SK-N-SH treated with all-trans-retinoic acid at 6 μM for 48 hours (cell line): ENCODE results near the gene TIMMDC1.

Experiments used
- ATAC-seq: fragments of 200-7000 bp; cut with Tn5 transposase; 3 replicates; pipeline ENCODE4 v1.9.1; 2020; ENCODE audit warnings: mild to moderate bottlenecking, moderate library complexity
- CSDC2 ChIP-seq: fragments of 250-450 bp; sonication (Bioruptor Pico); IDR thresholded peaks from 2 replicates; pipeline ENCODE4 v1.5.0; 2020; ENCODE audit warnings: mild to moderate bottlenecking, moderate library complexity
- CSRNP3 ChIP-seq: fragments of 250-450 bp; sonication (Bioruptor Pico); IDR thresholded peaks from 2 replicates; pipeline ENCODE4 v1.5.1; 2021; ENCODE audit warnings: mild to moderate bottlenecking, moderate library complexity
- ESRRG ChIP-seq: fragments of 250-450 bp; sonication (Bioruptor Pico); IDR thresholded peaks from 2 replicates; pipeline ENCODE4 v1.6.1; 2021; ENCODE audit warnings: mild to moderate bottlenecking
- GLIS3 ChIP-seq: fragments of 250-450 bp; sonication (Bioruptor Pico); IDR thresholded peaks from 2 replicates; pipeline ENCODE4 v1.5.0; 2020; ENCODE audit warnings: mild to moderate bottlenecking, moderate library complexity
- ISL1 ChIP-seq: fragments of 250-450 bp; sonication (Bioruptor Pico); IDR thresholded peaks from 2 replicates; pipeline ENCODE4 v2.1.2; 2022; ENCODE audit warnings: mild to moderate bottlenecking, moderate library complexity
- OSR1 ChIP-seq: fragments of 250-450 bp; sonication (Bioruptor Pico); IDR thresholded peaks from 2 replicates; pipeline ENCODE4 v1.8.0; 2022; ENCODE audit warnings: moderate library complexity, mild to moderate bottlenecking, inconsistent platforms
- POU6F1 ChIP-seq: fragments of 250-450 bp; sonication (Bioruptor Pico); IDR thresholded peaks from 2 replicates; pipeline ENCODE4 v1.8.0; 2021; ENCODE audit warnings: low read depth, mild to moderate bottlenecking, moderate library complexity, borderline replicate concordance
- PPARA ChIP-seq: fragments of 250-450 bp; sonication (Bioruptor Pico); IDR thresholded peaks from 2 replicates; pipeline ENCODE4 v1.5.0; 2020; ENCODE audit warnings: mild to moderate bottlenecking, borderline replicate concordance
- RARB ChIP-seq: fragments of 250-450 bp; sonication (Bioruptor Pico); IDR thresholded peaks from 2 replicates; pipeline ENCODE4 v1.8.0; 2021; ENCODE audit warnings: mild to moderate bottlenecking, moderate library complexity
- TOX ChIP-seq: fragments of 250-450 bp; sonication (Bioruptor Pico); IDR thresholded peaks from 2 replicates; pipeline ENCODE4 v1.8.0; 2021; ENCODE audit warnings: mild to moderate bottlenecking, moderate library complexity, borderline replicate concordance
- ZC3H10 ChIP-seq: fragments of 250-450 bp; sonication (Bioruptor Pico); IDR thresholded peaks from 2 replicates; pipeline ENCODE4 v1.5.1; 2021; ENCODE audit warnings: mild to moderate bottlenecking, moderate library complexity
- ZFP3 ChIP-seq: fragments of 250-450 bp; sonication (Bioruptor Pico); IDR thresholded peaks from 2 replicates; pipeline ENCODE4 v1.5.0; 2020; ENCODE audit warnings: mild to moderate bottlenecking, moderate library complexity
- ZFP30 ChIP-seq: fragments of 450-650 bp; formaldehyde crosslinking; IDR thresholded peaks from 2 replicates; pipeline ENCODE4 v1.5.0; 2022; ENCODE audit warnings: mild to moderate bottlenecking, moderate library complexity
- ZNF565 ChIP-seq: fragments of 450-650 bp; formaldehyde crosslinking; conservative IDR thresholded peaks from 2 replicates; pipeline ENCODE4 v1.5.0; 2020; ENCODE audit warnings: low read depth, mild to moderate bottlenecking, moderate library complexity
- ZNF70 ChIP-seq: fragments of 450-650 bp; formaldehyde crosslinking; IDR thresholded peaks from 2 replicates; pipeline ENCODE4 v1.5.0; 2020; ENCODE audit warnings: mild to moderate bottlenecking, moderate library complexity
- ZNF8 ChIP-seq: fragments of 450-650 bp; formaldehyde crosslinking; IDR thresholded peaks from 2 replicates; pipeline ENCODE4 v1.5.0; 2020; ENCODE audit warnings: mild to moderate bottlenecking, moderate library complexity
- TF ChIP-seq, protein P1 (sequence below): fragments of 250-450 bp; sonication (Bioruptor Pico); IDR thresholded peaks from 2 replicates; pipeline ENCODE4 v1.8.0; 2020; ENCODE audit warnings: mild to moderate bottlenecking, moderate library complexity, borderline replicate concordance
- TF ChIP-seq, protein P2 (sequence below): fragments of 250-450 bp; sonication (Bioruptor Pico); IDR thresholded peaks from 2 replicates; pipeline ENCODE4 v1.5.1; 2020; ENCODE audit warnings: low read depth, mild to moderate bottlenecking, moderate library complexity
- TF ChIP-seq, protein P3 (sequence below): fragments of 250-450 bp; sonication (Bioruptor Pico); IDR thresholded peaks from 2 replicates; pipeline ENCODE4 v1.5.0; 2020; ENCODE audit warnings: mild to moderate bottlenecking, moderate library complexity

Gene TIMMDC1

DNA sequence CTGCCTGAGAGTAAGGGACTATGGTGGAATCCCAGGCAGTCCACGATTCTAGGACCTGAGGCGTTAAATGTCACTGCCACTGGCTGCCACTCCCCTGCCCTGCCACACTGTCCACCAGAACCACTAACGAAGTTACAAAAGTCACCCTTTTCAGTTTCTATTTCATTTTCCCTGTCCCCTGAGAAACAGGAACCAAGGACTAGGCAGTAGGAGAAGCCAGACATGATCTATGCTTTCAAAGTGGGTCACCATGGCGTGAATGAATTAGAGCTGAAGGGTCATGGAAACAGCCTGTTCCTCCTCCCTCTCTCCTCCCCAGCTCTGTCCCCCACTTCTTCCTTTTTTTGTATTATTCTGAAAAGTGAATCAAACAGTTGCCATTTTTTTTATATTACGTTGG, 71.9 kb downstream of the TIMMDC1 start:
- no peak for ATAC-seq
- TF ChIP-seq, protein P1, sequence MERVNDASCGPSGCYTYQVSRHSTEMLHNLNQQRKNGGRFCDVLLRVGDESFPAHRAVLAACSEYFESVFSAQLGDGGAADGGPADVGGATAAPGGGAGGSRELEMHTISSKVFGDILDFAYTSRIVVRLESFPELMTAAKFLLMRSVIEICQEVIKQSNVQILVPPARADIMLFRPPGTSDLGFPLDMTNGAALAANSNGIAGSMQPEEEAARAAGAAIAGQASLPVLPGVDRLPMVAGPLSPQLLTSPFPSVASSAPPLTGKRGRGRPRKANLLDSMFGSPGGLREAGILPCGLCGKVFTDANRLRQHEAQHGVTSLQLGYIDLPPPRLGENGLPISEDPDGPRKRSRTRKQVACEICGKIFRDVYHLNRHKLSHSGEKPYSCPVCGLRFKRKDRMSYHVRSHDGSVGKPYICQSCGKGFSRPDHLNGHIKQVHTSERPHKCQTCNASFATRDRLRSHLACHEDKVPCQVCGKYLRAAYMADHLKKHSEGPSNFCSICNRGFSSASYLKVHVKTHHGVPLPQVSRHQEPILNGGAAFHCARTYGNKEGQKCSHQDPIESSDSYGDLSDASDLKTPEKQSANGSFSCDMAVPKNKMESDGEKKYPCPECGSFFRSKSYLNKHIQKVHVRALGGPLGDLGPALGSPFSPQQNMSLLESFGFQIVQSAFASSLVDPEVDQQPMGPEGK (CRISPR knock-in tag), result no peak
- no peak for TF ChIP-seq ZNF565 (CRISPR knock-in tag)
- no peak for TF ChIP-seq POU6F1 (CRISPR knock-in tag)
- no peak for TF ChIP-seq PPARA (CRISPR knock-in tag)
- no peak for TF ChIP-seq GLIS3 (CRISPR knock-in tag)
- TF ChIP-seq ZFP30 (CRISPR knock-in tag), result no peak
- no peak for TF ChIP-seq ZNF8 (CRISPR knock-in tag)
- no peak for TF ChIP-seq ZC3H10 (CRISPR knock-in tag)
- TF ChIP-seq TOX (CRISPR knock-in tag), result no peak
- TF ChIP-seq ZNF70 (CRISPR knock-in tag), result no peak
- no peak for TF ChIP-seq OSR1 (CRISPR knock-in tag)
- TF ChIP-seq CSRNP3 (CRISPR knock-in tag), result no peak
- TF ChIP-seq ESRRG (CRISPR knock-in tag), result no peak
- no peak for TF ChIP-seq ISL1 (CRISPR knock-in tag)
- TF ChIP-seq ZFP3 (CRISPR knock-in tag), result no peak
- TF ChIP-seq RARB (CRISPR knock-in tag), result no peak
- TF ChIP-seq, protein P2, sequence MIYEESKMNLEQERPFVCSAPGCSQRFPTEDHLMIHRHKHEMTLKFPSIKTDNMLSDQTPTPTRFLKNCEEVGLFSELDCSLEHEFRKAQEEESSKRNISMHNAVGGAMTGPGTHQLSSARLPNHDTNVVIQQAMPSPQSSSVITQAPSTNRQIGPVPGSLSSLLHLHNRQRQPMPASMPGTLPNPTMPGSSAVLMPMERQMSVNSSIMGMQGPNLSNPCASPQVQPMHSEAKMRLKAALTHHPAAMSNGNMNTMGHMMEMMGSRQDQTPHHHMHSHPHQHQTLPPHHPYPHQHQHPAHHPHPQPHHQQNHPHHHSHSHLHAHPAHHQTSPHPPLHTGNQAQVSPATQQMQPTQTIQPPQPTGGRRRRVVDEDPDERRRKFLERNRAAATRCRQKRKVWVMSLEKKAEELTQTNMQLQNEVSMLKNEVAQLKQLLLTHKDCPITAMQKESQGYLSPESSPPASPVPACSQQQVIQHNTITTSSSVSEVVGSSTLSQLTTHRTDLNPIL (CRISPR knock-in tag), result no peak
- TF ChIP-seq CSDC2 (CRISPR knock-in tag), result no peak
- TF ChIP-seq, all 23 proteins: peak for 0

- ATAC-seq, result no peak
- no peak for TF ChIP-seq CSRNP3 (CRISPR knock-in tag)
- TF ChIP-seq, protein P2 (CRISPR knock-in tag), result no peak
Observed at GRCh38 chr3:119571230-119571629, 72.9 kb downstream of the TIMMDC1 start.

GRCh38 chr3:119571688-119572087, 73.3 kb downstream of the TIMMDC1 start:
- TF ChIP-seq ZNF8 (CRISPR knock-in tag), result no peak
- TF ChIP-seq RARB (CRISPR knock-in tag), result no peak
- TF ChIP-seq OSR1 (CRISPR knock-in tag), result no peak
- no peak for TF ChIP-seq ZNF565 (CRISPR knock-in tag)
- TF ChIP-seq ESRRG (CRISPR knock-in tag), result no peak
- TF ChIP-seq ZC3H10 (CRISPR knock-in tag), result no peak
- TF ChIP-seq POU6F1 (CRISPR knock-in tag), result no peak
- TF ChIP-seq TOX (CRISPR knock-in tag), result no peak
- TF ChIP-seq, protein P1 (CRISPR knock-in tag), result no peak
- TF ChIP-seq, protein P3, sequence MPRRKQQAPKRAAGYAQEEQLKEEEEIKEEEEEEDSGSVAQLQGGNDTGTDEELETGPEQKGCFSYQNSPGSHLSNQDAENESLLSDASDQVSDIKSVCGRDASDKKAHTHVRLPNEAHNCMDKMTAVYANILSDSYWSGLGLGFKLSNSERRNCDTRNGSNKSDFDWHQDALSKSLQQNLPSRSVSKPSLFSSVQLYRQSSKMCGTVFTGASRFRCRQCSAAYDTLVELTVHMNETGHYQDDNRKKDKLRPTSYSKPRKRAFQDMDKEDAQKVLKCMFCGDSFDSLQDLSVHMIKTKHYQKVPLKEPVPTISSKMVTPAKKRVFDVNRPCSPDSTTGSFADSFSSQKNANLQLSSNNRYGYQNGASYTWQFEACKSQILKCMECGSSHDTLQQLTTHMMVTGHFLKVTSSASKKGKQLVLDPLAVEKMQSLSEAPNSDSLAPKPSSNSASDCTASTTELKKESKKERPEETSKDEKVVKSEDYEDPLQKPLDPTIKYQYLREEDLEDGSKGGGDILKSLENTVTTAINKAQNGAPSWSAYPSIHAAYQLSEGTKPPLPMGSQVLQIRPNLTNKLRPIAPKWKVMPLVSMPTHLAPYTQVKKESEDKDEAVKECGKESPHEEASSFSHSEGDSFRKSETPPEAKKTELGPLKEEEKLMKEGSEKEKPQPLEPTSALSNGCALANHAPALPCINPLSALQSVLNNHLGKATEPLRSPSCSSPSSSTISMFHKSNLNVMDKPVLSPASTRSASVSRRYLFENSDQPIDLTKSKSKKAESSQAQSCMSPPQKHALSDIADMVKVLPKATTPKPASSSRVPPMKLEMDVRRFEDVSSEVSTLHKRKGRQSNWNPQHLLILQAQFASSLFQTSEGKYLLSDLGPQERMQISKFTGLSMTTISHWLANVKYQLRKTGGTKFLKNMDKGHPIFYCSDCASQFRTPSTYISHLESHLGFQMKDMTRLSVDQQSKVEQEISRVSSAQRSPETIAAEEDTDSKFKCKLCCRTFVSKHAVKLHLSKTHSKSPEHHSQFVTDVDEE (CRISPR knock-in tag), result no peak
- TF ChIP-seq PPARA (CRISPR knock-in tag), result no peak
- TF ChIP-seq, all 23 proteins: peak for 0

More at GRCh38 chr3:119571688-119572087, 73.3 kb downstream of the TIMMDC1 start:
- ATAC-seq, result no peak
